Measurements from ENCODE around the gene KRT24.

DNA sequence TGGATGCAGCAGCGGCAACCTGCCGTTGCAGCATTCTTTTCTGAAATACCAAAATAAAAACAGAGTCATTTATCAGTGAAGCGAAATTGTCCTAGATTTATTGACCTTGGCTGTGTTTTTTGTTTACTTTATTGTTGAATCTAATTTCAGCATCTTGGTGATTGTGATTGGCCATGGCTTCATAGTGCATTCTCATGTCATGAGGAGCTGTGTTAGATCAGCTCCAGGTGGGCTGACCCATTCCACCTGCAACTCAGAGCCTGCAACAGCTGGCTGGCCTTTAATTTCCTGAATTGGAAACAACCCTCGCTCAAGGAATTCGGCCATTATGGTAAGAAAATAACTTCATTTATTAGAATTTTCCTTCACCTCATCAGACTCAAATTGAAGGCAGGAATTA is 16.4 kb downstream of the KRT24 start:
- TF ChIP-seq POLR2A (IDR thresholded peaks at IDR 0.05), result no peak
- TF ChIP-seq, protein P1, sequence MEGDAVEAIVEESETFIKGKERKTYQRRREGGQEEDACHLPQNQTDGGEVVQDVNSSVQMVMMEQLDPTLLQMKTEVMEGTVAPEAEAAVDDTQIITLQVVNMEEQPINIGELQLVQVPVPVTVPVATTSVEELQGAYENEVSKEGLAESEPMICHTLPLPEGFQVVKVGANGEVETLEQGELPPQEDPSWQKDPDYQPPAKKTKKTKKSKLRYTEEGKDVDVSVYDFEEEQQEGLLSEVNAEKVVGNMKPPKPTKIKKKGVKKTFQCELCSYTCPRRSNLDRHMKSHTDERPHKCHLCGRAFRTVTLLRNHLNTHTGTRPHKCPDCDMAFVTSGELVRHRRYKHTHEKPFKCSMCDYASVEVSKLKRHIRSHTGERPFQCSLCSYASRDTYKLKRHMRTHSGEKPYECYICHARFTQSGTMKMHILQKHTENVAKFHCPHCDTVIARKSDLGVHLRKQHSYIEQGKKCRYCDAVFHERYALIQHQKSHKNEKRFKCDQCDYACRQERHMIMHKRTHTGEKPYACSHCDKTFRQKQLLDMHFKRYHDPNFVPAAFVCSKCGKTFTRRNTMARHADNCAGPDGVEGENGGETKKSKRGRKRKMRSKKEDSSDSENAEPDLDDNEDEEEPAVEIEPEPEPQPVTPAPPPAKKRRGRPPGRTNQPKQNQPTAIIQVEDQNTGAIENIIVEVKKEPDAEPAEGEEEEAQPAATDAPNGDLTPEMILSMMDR (IDR thresholded peaks at IDR 0.05), result no peak
- TF ChIP-seq EP300 (IDR thresholded peaks at IDR 0.05; ENCODE audit: low read depth), result no peak
- TF ChIP-seq POLR2AphosphoS5 (IDR thresholded peaks at IDR 0.05), result no peak

Data from transverse colon (tissue), 4 donors.